HepG2 (cell line): ENCODE data around the gene VPREB3. TPM values are rescaled to one million over a fixed set of nuclear protein-coding genes. Genes with fewer than 3 reads are reported as not detected.

Source experiments
- CSRNP1 ChIP-seq: sonication (generic); formaldehyde crosslinking; IDR thresholded peaks from 2 replicates; pipeline ENCODE4 v1.8.1; 2023; ENCODE audit warnings: mild to moderate bottlenecking, missing genetic modification reagents
- FLYWCH1 ChIP-seq: sonication (generic); formaldehyde crosslinking; IDR thresholded peaks from 2 replicates; pipeline ENCODE4 v1.8.1; 2023; ENCODE audit warnings: mild to moderate bottlenecking, missing genetic modification reagents
- JUNB ChIP-seq: sonication (generic); formaldehyde crosslinking; IDR thresholded peaks from 2 replicates; pipeline ENCODE4 v1.8.0; 2022; ENCODE audit warnings: missing genetic modification reagents, mild to moderate bottlenecking, borderline replicate concordance
- MEIS1 ChIP-seq: sonication (generic); formaldehyde crosslinking; IDR thresholded peaks from 2 replicates; pipeline ENCODE4 v1.9.0; 2021; ENCODE audit warnings: mild to moderate bottlenecking, missing genetic modification reagents, moderate library complexity, borderline replicate concordance
- PATZ1 ChIP-seq: sonication (generic); formaldehyde crosslinking; IDR thresholded peaks from 2 replicates; pipeline ENCODE4 v1.4.0; 2020; ENCODE audit warnings: missing genetic modification reagents
- RXRA ChIP-seq: sonication (generic); formaldehyde crosslinking; IDR thresholded peaks from 2 replicates; pipeline ENCODE4 v1.5.1; 2020; ENCODE audit warnings: missing genetic modification reagents
- SAP130 ChIP-seq: IDR thresholded peaks from 2 replicates; pipeline ENCODE4 v1.6.1; 2016; ENCODE audit warnings: low read depth
- SP4 ChIP-seq: sonication (generic); formaldehyde crosslinking; IDR thresholded peaks from 2 replicates; pipeline ENCODE4 v1.8.1; 2023; ENCODE audit warnings: mild to moderate bottlenecking, missing genetic modification reagents
- TFE3 ChIP-seq: IDR thresholded peaks from 2 replicates; pipeline ENCODE4 v1.6.1; 2016
- TOPORS ChIP-seq: sonication (generic); formaldehyde crosslinking; IDR thresholded peaks from 2 replicates; pipeline ENCODE4 v1.8.0; 2023; ENCODE audit warnings: mild to moderate bottlenecking, missing genetic modification reagents
- ZBTB26 ChIP-seq: IDR thresholded peaks from 2 replicates; pipeline ENCODE4 v1.6.1; 2016; ENCODE audit warnings: missing compliant biosample characterization, missing genetic modification reagents, borderline replicate concordance
- ZNF256 ChIP-seq: sonication (generic); formaldehyde crosslinking; conservative IDR thresholded peaks from 2 replicates; pipeline ENCODE4 v1.4.0; 2020; ENCODE audit warnings: missing genetic modification reagents
- ZNF329 ChIP-seq: sonication (generic); formaldehyde crosslinking; IDR thresholded peaks from 2 replicates; pipeline ENCODE4 v1.9.0; 2021; ENCODE audit warnings: low read depth, mild to moderate bottlenecking, missing genetic modification reagents
- ZNF451 ChIP-seq: sonication (generic); formaldehyde crosslinking; IDR thresholded peaks from 2 replicates; pipeline ENCODE4 v1.5.0; 2020; ENCODE audit warnings: mild to moderate bottlenecking, missing genetic modification reagents
- ZNF720 ChIP-seq: sonication (generic); formaldehyde crosslinking; IDR thresholded peaks from 2 replicates; pipeline ENCODE4 v1.4.0; 2020; ENCODE audit warnings: missing genetic modification reagents
- ZNF737 ChIP-seq: sonication (generic); formaldehyde crosslinking; IDR thresholded peaks from 2 replicates; pipeline ENCODE4 v1.5.0; 2020; ENCODE audit warnings: missing genetic modification reagents, mild to moderate bottlenecking, borderline replicate concordance
- polyA plus RNA-seq, 8 experiments: library from polyadenylated mRNA; depleted of rRNA in 3 of 8; stranded (reverse) in 7 of 8; unstranded in 1 of 8; fragments of >200 nt; fragmentation: Illumina TruSeq in 4 of 8; extraction: Trizol in 4 of 8; gene quantifications; 2 replicates each; pipeline versions ENCODE4 v1.2.1 to v1.2.3, GENCODE V29; 2011 to 2016; ENCODE audit warnings: low read depth in 4 of 8, missing spikeins in 1 of 8, mixed read lengths in 1 of 8; ENCODE audit not compliant: insufficient read depth in 1 of 8
- total RNA-seq, 5 experiments: library from RNA; depleted of rRNA; stranded (reverse); fragments of >200 nt; fragmentation: Illumina TruSeq; extraction: Trizol; gene quantifications; 2 replicates each; pipeline ENCODE4 v1.2.3, GENCODE V29; 2016; ENCODE audit warnings: low read depth in 1 of 5
- TF ChIP-seq, protein P1 (sequence below): sonication (generic); formaldehyde crosslinking; IDR thresholded peaks from 2 replicates; pipeline ENCODE4 v1.4.0; 2020; ENCODE audit warnings: missing genetic modification reagents, borderline replicate concordance
- TF ChIP-seq, protein P2 (sequence below): sonication (generic); formaldehyde crosslinking; IDR thresholded peaks from 2 replicates; pipeline ENCODE4 v1.5.1; 2020; ENCODE audit warnings: mild to moderate bottlenecking, missing genetic modification reagents, moderate library complexity

VPREB3 gene
- total and polyA plus RNA-seq, 2 of the 13 experiments (the other 11 are each of a cell fraction or from before 2014, with no cell fraction given), result 0.22 TPM; not detected in 1

DNA sequence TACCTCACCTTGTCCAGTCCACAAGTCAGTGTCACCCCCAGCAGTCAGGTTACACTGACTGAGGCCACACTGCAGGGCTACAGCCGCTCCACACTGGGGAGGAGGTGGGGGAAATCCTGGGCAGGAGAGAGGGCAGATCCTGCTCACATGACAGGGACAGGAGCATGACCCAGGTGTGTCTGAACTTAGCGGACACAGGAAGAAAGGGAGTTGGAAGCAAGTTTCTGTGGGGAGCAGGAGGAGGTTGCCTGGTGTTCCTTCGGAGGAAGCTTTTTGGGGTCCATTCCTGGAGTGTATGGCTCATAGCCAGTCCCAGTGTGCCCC is 24.3 kb upstream of the VPREB3 start (continued):
- TF ChIP-seq, protein P1, sequence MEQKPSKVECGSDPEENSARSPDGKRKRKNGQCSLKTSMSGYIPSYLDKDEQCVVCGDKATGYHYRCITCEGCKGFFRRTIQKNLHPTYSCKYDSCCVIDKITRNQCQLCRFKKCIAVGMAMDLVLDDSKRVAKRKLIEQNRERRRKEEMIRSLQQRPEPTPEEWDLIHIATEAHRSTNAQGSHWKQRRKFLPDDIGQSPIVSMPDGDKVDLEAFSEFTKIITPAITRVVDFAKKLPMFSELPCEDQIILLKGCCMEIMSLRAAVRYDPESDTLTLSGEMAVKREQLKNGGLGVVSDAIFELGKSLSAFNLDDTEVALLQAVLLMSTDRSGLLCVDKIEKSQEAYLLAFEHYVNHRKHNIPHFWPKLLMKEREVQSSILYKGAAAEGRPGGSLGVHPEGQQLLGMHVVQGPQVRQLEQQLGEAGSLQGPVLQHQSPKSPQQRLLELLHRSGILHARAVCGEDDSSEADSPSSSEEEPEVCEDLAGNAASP (CRISPR knock-in tag), result no peak
- no peak for TF ChIP-seq JUNB (CRISPR knock-in tag)
- no peak for TF ChIP-seq ZNF720 (CRISPR knock-in tag)
- TF ChIP-seq ZBTB26 (CRISPR knock-in tag), result no peak
- TF ChIP-seq PATZ1 (CRISPR knock-in tag), result peak; percentile 25; the same call in 1 of the 2 replicates
- no peak for TF ChIP-seq FLYWCH1
- no peak for TF ChIP-seq SP4 (CRISPR knock-in tag)
- TF ChIP-seq TOPORS (CRISPR knock-in tag), result no peak
- TF ChIP-seq, protein P2, sequence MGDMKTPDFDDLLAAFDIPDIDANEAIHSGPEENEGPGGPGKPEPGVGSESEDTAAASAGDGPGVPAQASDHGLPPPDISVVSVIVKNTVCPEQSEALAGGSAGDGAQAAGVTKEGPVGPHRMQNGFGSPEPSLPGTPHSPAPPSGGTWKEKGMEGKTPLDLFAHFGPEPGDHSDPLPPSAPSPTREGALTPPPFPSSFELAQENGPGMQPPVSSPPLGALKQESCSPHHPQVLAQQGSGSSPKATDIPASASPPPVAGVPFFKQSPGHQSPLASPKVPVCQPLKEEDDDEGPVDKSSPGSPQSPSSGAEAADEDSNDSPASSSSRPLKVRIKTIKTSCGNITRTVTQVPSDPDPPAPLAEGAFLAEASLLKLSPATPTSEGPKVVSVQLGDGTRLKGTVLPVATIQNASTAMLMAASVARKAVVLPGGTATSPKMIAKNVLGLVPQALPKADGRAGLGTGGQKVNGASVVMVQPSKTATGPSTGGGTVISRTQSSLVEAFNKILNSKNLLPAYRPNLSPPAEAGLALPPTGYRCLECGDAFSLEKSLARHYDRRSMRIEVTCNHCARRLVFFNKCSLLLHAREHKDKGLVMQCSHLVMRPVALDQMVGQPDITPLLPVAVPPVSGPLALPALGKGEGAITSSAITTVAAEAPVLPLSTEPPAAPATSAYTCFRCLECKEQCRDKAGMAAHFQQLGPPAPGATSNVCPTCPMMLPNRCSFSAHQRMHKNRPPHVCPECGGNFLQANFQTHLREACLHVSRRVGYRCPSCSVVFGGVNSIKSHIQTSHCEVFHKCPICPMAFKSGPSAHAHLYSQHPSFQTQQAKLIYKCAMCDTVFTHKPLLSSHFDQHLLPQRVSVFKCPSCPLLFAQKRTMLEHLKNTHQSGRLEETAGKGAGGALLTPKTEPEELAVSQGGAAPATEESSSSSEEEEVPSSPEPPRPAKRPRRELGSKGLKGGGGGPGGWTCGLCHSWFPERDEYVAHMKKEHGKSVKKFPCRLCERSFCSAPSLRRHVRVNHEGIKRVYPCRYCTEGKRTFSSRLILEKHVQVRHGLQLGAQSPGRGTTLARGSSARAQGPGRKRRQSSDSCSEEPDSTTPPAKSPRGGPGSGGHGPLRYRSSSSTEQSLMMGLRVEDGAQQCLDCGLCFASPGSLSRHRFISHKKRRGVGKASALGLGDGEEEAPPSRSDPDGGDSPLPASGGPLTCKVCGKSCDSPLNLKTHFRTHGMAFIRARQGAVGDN (CRISPR knock-in tag), result peak; percentile 39
- no peak for TF ChIP-seq CSRNP1 (CRISPR knock-in tag)
- no peak for TF ChIP-seq RXRA (CRISPR knock-in tag)
- TF ChIP-seq TFE3 (CRISPR knock-in tag), result 0 out of 2 replicates have a peak, but pooled peaks have one; percentile 62
- TF ChIP-seq ZNF329, result no peak
- no peak for TF ChIP-seq MEIS1 (CRISPR knock-in tag)
- TF ChIP-seq ZNF451 (CRISPR knock-in tag), result no peak
- peak; percentile 38 for TF ChIP-seq SAP130 (CRISPR knock-in tag)
- TF ChIP-seq ZNF737 (CRISPR knock-in tag), result no peak
- no peak for TF ChIP-seq ZNF256 (CRISPR knock-in tag)
